Nephron (organoid): Measurements from ENCODE around the gene PGAP1.

Source experiments
- H3K27ac Mint-ChIP-seq, 3 experiments: 2 replicates each; pipeline ENCODE4 v1.8.0; 2020; ENCODE audit warnings: mixed read lengths in 3 of 3, mild to moderate bottlenecking in 2 of 3, moderate library complexity in 1 of 3
- H3K27me3 Mint-ChIP-seq: 2 replicates; pipeline ENCODE4 v1.8.0; 2021; ENCODE audit warnings: low read depth, mild to moderate bottlenecking, moderate library complexity, mixed read lengths
- H3K36me3 Mint-ChIP-seq: 2 replicates; pipeline ENCODE4 v1.8.0; 2020; ENCODE audit warnings: low read depth, mixed read lengths
- H3K4me1 Mint-ChIP-seq: 2 replicates; pipeline ENCODE4 v1.8.0; 2020; ENCODE audit warnings: mixed read lengths
- H3K4me3 Mint-ChIP-seq, 3 experiments: 2 replicates each; pipeline ENCODE4 v1.8.0; 2020; ENCODE audit warnings: mild to moderate bottlenecking in 3 of 3, mixed read lengths in 3 of 3, moderate library complexity in 2 of 3
- H3K9me3 Mint-ChIP-seq: 2 replicates; pipeline ENCODE4 v1.8.0; 2020; ENCODE audit warnings: mixed read lengths
- TF ChIP-seq, protein P1 (sequence below), 3 experiments: fragments of 200-600 bp; sonication (generic); IDR thresholded peaks; one replicate each; pipeline ENCODE4 v1.5.0; 2021; ENCODE audit warnings: antibody characterized with exemption in 3 of 3; ENCODE audit not compliant: unreplicated experiment in 3 of 3

PGAP1 gene

DNA sequence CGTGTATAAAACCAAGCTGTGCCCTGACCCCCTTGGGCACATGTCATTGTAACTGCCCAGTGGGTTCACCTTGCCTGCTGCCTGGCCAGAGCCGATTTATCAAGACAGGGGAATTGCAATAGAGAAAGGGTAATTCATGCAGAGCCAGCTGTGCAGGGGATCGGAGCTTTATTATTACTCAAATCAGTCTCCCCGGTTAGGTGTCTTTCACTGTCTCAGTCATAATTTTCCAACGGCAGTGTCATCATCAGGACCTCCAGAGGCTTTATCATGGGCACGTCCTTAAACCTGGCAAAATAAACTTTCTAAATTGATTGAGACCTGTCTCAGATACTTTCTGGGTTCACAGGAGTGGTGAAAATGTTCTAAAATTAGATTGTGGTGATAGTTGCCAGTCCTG lies 29.6 kb upstream of the PGAP1 start:
- TF ChIP-seq, protein P1, sequence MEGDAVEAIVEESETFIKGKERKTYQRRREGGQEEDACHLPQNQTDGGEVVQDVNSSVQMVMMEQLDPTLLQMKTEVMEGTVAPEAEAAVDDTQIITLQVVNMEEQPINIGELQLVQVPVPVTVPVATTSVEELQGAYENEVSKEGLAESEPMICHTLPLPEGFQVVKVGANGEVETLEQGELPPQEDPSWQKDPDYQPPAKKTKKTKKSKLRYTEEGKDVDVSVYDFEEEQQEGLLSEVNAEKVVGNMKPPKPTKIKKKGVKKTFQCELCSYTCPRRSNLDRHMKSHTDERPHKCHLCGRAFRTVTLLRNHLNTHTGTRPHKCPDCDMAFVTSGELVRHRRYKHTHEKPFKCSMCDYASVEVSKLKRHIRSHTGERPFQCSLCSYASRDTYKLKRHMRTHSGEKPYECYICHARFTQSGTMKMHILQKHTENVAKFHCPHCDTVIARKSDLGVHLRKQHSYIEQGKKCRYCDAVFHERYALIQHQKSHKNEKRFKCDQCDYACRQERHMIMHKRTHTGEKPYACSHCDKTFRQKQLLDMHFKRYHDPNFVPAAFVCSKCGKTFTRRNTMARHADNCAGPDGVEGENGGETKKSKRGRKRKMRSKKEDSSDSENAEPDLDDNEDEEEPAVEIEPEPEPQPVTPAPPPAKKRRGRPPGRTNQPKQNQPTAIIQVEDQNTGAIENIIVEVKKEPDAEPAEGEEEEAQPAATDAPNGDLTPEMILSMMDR (IDR thresholded peaks at IDR 0.05; ENCODE audit: unreplicated experiment in 3 of 3): no peak
- Mint-ChIP-seq H3K4me1 (peaks cover 6% of the 10 kb centered on the region), H3K36me3 (no peaks in the 10 kb centered on the region), H3K4me3 (no peak overlapping the region), H3K27ac (no peak overlapping the region), H3K9me3 (no peaks in the 10 kb centered on the region), H3K27me3 (no peaks in the 10 kb centered on the region)

DNA sequence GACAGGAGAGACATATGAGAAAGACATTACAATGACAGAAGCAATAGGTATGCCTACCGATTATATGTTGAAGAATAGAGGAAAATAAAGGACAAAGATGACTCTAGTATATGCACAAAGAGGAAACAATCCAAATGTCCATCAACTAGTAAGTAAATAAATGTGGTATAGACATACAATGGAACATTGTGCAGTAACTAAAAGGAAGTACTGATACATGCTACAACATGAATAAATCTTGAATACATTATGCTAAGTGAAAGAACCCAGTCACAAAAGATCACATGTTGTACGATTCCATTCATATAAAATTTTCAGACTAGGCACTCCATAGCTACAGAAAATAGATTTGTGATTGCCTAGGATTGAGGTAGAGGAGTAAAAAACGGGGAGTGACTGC lies 28.5 kb upstream of the PGAP1 start:
- Mint-ChIP-seq H3K36me3 (no peaks in the 10 kb centered on the region), H3K4me1 (peaks cover 6% of the 10 kb centered on the region), H3K27ac (no peak overlapping the region), H3K4me3 (no peak overlapping the region), H3K27me3 (no peaks in the 10 kb centered on the region), H3K9me3 (no peaks in the 10 kb centered on the region)
- TF ChIP-seq, protein P1 (IDR thresholded peaks at IDR 0.05; ENCODE audit: unreplicated experiment in 3 of 3): no peak

DNA sequence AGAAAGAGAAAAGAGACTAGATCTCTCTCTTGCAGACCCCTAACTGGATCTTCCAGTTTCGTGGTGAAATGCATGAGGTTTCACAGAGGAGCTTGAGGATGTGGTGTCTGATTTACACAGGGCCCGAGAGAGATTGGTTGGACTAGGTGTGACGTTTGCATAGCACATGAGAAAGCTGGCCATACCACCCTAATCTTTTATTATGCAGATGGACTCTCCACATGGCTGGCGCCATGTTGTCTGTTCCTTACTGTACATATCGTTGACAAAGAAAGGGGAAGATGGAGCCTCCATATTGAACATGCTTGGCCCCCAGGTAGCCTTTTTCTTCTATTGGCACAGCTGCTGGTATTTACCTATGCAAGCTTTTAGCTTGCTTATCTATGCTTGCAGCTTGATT lies 27.5 kb upstream of the PGAP1 start:
- no peaks in the 10 kb centered on the region for H3K36me3 Mint-ChIP-seq
- H3K27ac Mint-ChIP-seq: no peak overlapping the region
- TF ChIP-seq, protein P1 (IDR thresholded peaks at IDR 0.05; ENCODE audit: unreplicated experiment in 3 of 3): no peak
- no peaks in the 10 kb centered on the region for H3K27me3 Mint-ChIP-seq
- H3K4me3 Mint-ChIP-seq: no peak overlapping the region
- H3K4me1 Mint-ChIP-seq: no peaks in the 10 kb centered on the region
- no peaks in the 10 kb centered on the region for H3K9me3 Mint-ChIP-seq

DNA sequence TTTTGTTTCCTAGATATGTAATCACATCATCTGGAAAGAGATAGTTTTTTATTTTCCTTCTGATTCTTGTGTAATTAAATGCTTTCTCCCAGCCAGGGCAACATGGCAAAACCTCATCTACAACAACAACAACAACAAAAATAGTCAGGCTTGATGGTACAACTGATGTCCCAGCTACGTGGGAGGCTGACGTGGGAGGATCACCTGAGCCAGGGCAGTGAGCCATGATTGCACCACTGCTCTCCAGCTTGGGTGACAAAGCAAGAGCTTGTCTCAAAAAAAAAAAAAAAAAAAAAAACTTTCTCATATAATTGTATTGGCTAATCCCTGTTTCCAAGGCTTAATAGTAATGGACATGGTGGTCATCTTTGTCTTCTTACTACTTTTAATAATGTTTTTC lies 26.4 kb upstream of the PGAP1 start:
- H3K36me3 Mint-ChIP-seq: no peaks in the 10 kb centered on the region
- no peak overlapping the region for H3K4me3 Mint-ChIP-seq
- no peak overlapping the region for H3K27ac Mint-ChIP-seq
- H3K9me3 Mint-ChIP-seq: no peaks in the 10 kb centered on the region
- no peaks in the 10 kb centered on the region for H3K4me1 Mint-ChIP-seq
- TF ChIP-seq, protein P1 (IDR thresholded peaks at IDR 0.05; ENCODE audit: unreplicated experiment in 3 of 3): no peak
- no peaks in the 10 kb centered on the region for H3K27me3 Mint-ChIP-seq

DNA sequence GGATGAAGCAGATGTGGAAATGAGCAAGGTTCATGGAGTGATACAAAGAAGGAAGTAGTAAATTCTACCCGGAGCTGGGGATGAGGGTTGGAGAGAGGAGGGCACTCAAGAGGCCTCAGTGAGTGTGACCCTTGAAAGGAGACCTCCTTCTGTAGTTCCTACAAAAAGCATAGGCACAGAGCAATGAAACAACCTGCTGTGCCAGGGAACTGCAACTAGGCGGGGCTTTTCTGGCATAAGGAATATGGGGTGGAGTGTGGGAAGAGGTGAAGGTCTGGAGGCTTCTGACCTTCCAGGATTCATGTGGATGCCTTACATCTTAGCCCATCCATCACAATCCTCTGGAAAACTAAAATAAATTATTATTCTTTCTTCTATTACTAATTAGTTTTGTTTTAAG lies 25.5 kb upstream of the PGAP1 start:
- Mint-ChIP-seq H3K4me1 (no peaks in the 10 kb centered on the region), H3K36me3 (no peaks in the 10 kb centered on the region), H3K9me3 (no peaks in the 10 kb centered on the region), H3K27ac (no peak overlapping the region), H3K27me3 (no peaks in the 10 kb centered on the region), H3K4me3 (no peak overlapping the region)
- TF ChIP-seq, protein P1 (IDR thresholded peaks at IDR 0.05; ENCODE audit: unreplicated experiment in 3 of 3): no peak

DNA sequence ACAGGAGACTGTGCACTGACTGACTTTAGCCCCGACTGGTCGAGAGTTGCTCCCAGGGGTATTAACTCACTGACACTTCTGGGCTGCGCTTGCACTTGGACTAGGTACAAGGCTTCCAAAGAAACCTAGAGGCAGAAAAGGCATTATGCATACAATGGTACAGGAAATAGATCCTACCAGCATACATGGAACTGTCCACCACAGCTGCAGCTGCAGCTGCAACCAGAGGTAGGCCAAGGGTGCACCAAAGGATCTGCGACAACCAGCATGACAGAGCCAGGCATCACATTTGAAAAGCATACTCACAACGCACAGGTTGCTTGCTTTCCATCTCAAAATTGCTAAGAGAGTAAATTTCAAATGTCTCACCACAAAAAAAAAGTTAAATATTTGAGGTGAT lies 22.6 kb upstream of the PGAP1 start:
- H3K9me3 Mint-ChIP-seq: peaks cover 3% of the 10 kb centered on the region
- no peaks in the 10 kb centered on the region for H3K36me3 Mint-ChIP-seq
- H3K27ac Mint-ChIP-seq: no peak overlapping the region
- no peak overlapping the region for H3K4me3 Mint-ChIP-seq
- TF ChIP-seq, protein P1 (IDR thresholded peaks at IDR 0.05; ENCODE audit: unreplicated experiment in 3 of 3): no peak
- H3K4me1 Mint-ChIP-seq: no peaks in the 10 kb centered on the region
- no peaks in the 10 kb centered on the region for H3K27me3 Mint-ChIP-seq
